Esophagus (tissue), 2 donors: ENCODE results near the gene CLDN4. TPM values are rescaled to one million over a fixed set of nuclear protein-coding genes. Genes with fewer than 3 reads are reported as not detected.
"Not testable (repeated sequence)": the region's sequence is repeated elsewhere in the genome, so short reads cannot be mapped to it uniquely, and the experiment has no call there.

Experiments used
- H3K27ac ChIP-seq, 2 donors: one replicate each; pipeline ENCODE4 v1.5.1; 2013; ENCODE audit warnings: low read depth in 2 of 2, mild to moderate bottlenecking in 2 of 2, inconsistent platforms in 1 of 2, low read length in 1 of 2, moderate library complexity in 1 of 2
- H3K27me3 ChIP-seq, 2 donors: one replicate each; pipeline ENCODE4 v1.6.1; 2013; ENCODE audit warnings: low read length in 2 of 2, control low read depth in 1 of 2, mild to moderate bottlenecking in 1 of 2; ENCODE audit not compliant: insufficient read depth in 2 of 2, control insufficient read depth in 1 of 2
- H3K36me3 ChIP-seq, 2 donors: one replicate each; pipeline ENCODE4 v1.6.1; 2013; ENCODE audit warnings: low read length in 1 of 2; ENCODE audit not compliant: control insufficient read depth in 2 of 2, insufficient read depth in 2 of 2
- H3K4me1 ChIP-seq, 2 donors: one replicate each; pipeline ENCODE4 v1.6.1; 2013; ENCODE audit warnings: low read length in 1 of 2; ENCODE audit not compliant: control insufficient read depth in 2 of 2, insufficient read depth in 2 of 2
- H3K4me3 ChIP-seq, 2 donors: one replicate each; pipeline ENCODE4 v1.5.1; 2013; ENCODE audit warnings: low read length in 2 of 2, mild to moderate bottlenecking in 2 of 2, low read depth in 1 of 2, moderate library complexity in 1 of 2
- H3K9me3 ChIP-seq, 2 donors: one replicate each; pipeline ENCODE4 v1.6.1; 2013; ENCODE audit warnings: mild to moderate bottlenecking in 2 of 2, low read depth in 1 of 2, low read length in 1 of 2, moderate library complexity in 1 of 2; ENCODE audit not compliant: control insufficient read depth in 2 of 2, insufficient read depth in 1 of 2
- WGBS, 2 donors: extraction: QIAGEN DNeasy Blood & Tissue Kit; methylation state at CpG; one replicate each; pipeline ENCODE4 v1.1.7; 2013; 5-methylcytosine and 5-hydroxymethylcytosine counted together
- polyA plus RNA-seq, 2 donors: library from polyadenylated mRNA; stranded (reverse); fragments of 200-250 nt; gene quantifications; one replicate each; pipeline ENCODE4 v1.2.3, GENCODE V29; 2013
- donor health status: healthy with polysubstance abuse.
- donor health status: Bipolar disorder and iron deficiency.

CLDN4 gene
- polyA plus RNA-seq, 2 donors, result 124 to 233 TPM

GRCh38 chr7:73839743-73840714 is 9.2 kb downstream of the CLDN4 start:
- Histone ChIP-seq H3K4me1 (peaks cover 0 to 13% of the 10 kb centered on the region in 2 donors), H3K27me3 (no peaks in the 10 kb centered on the region), H3K36me3 (no peaks in the 10 kb centered on the region), H3K27ac (no peak overlapping the region), H3K9me3 (no peaks in the 10 kb centered on the region), H3K4me3 (no peak overlapping the region)
- WGBS, 2 donors, result 89 to 92% methylated on average over 20 to 22 of the region's 22 CpGs

- Histone ChIP-seq H3K27ac (no peak overlapping the region), H3K27me3 (no peaks in the 10 kb centered on the region), H3K4me3 (no peak overlapping the region), H3K9me3 (no peaks in the 10 kb centered on the region), H3K4me1 (peaks cover 0 to 13% of the 10 kb centered on the region in 2 donors), H3K36me3 (no peaks in the 10 kb centered on the region)
- 93% methylated on average over 16 of the region's 16 CpGs for WGBS, 2 donors
Measured at GRCh38 chr7:73840715-73841379, 10.1 kb downstream of the CLDN4 start.

DNA sequence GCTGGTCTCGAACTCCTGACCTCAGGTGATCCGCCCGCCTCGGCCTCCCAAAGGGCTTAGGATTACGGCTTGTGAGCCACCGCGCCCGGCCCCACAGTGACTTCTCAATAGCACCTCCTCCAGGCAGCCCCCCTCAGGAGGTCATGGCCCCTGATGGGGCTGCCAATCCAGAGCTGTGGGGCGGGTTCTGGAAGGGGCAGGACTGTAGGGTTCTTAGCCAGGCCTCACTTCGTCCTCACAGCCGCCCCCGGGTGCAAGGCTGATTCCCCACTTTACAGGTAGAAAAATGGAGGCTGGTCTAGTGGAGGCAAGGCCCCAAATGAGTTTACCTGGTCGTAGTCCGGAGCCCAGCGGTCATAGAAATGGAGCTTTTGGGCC is 10.9 kb downstream of the CLDN4 start:
- Histone ChIP-seq H3K4me3 (peak overlapping the region; percentile 46 to 68), H3K27ac (no peak overlapping the region), H3K36me3 (no peaks in the 10 kb centered on the region), H3K4me1 (peaks cover 0 to 13% of the 10 kb centered on the region in 2 donors), H3K27me3 (no peaks in the 10 kb centered on the region), H3K9me3 (no peaks in the 10 kb centered on the region)
- 49 to 59% methylated on average over 15 of the region's 15 CpGs for WGBS, 2 donors

DNA sequence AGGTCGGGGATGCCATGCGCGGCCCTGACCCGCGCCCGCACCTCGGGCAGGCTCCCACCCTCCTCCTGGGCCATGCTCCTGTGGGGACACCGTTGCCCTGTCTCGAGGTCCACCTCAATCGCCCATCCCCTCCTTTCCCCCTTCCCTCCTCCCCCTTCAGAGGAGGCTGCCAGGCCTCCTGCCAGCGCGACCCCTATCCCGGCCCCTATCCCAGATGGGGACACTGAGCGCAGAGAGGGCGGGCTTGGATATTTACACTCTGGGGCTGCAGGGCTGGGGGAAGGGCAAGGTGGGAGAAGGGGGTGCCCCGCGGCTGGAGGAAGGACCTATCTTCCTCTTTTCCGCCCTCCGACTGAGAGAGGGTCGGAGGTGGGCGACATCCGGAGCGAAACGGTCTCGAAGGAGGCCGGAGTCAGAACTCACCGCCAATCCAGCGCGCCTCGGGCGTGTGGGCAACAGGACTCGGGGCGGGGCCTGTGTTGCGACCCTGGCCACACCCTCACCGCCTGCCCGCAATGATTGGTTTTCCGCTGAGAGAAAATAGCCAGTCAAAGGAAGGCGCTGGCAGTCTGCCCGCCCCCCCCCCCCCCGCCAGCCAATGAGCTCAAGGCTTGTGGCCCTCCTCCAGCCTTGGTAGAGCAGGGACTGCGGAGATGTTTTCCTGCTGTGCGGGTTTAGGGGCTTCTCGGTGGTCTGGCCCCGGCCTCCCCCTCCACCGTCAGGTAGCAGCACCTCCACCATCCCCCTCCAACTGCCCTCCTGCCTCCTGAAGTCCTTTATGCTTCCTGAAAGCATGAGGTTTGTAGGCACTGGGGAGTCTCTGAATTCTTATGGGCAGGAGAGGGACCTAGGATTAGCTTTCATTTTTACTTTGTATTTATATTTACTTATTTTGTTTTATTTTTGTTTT is 11.5 kb downstream of the CLDN4 start, which contains the start of gene METTL27:
Gene METTL27, minus strand, starts transcription at position 450 of the 910 bp plus-strand sequence. Its CDS starts 376 bp downstream, at position 74.
- no peaks in the 10 kb centered on the region for H3K27me3 ChIP-seq
- H3K4me3 ChIP-seq, result peak within 1 kb of the TSS; percentile 46 to 68
- H3K27ac ChIP-seq, result peak within 1 kb of the TSS; percentile 73
- WGBS, 2 donors, result 2 to 4% methylated on average over 30 to 44 of the region's 45 CpGs
- H3K4me1 ChIP-seq, result peaks cover 0 to 13% of the 10 kb centered on the region in 2 donors
- no peaks in the 10 kb centered on the region for H3K9me3 ChIP-seq
- no peaks in the 10 kb centered on the region for H3K36me3 ChIP-seq

DNA sequence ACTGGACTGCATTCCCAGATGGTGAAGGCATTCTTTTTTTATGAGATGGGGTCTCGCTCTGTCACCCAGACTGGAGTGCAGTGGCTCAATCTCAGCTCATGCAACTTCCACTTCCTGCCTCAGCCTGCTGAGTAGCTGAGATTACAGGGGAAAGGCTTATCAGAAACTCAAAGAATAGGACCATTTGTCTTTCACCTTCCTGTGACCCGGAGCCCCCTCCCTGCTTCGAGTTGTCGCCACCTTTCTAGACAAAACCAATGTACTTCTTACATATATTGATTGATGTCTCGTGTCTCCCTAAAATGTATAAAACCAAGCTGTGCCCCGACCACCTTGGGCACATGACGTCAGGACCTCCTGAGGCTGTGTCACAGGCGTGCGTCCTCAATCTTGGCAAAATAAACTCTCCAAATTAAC is 13.3 kb downstream of the CLDN4 start:
- WGBS, 2 donors, result 40 to 44% methylated on average over 9 of the region's 9 CpGs
- Histone ChIP-seq H3K4me3 (no peak overlapping the region), H3K36me3 (no peaks in the 10 kb centered on the region), H3K27ac (no peak overlapping the region), H3K9me3 (no peaks in the 10 kb centered on the region), H3K4me1 (peaks cover 0 to 6% of the 10 kb centered on the region in 2 donors), H3K27me3 (no peaks in the 10 kb centered on the region)

GRCh38 chr7:73844848-73845460 is 14.2 kb downstream of the CLDN4 start:
- WGBS, 2 donors, result 72 to 77% methylated on average over 13 of the region's 13 CpGs
- Histone ChIP-seq H3K27ac (no peak overlapping the region), H3K36me3 (no peaks in the 10 kb centered on the region)

DNA sequence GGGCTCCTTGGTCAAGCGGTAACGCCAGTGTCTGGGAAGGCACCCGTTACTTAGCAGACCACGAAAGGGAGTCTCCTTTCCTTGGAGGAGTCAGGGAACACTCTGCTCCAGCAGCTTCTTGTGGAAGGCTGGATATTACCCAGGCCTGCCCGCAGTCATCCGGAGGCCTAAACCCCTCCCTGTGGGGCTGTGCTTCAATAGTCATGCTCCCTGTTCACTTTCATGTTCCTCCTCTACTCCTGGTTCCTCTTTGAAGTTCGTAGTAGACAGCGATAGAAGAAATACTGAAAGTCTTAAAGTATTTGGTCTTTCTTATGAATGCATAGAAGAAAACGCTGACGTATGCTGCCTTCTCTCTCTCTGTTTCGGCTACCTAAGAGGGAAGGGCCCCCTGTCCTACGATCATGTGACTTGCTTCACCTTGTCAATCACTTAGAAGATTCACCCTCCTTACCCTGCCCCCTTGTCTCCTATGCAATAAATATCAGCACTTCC is 15.0 kb downstream of the CLDN4 start:
- not testable (repeated sequence) for H3K9me3 ChIP-seq, H3K4me3 ChIP-seq, H3K36me3 ChIP-seq, H3K4me1 ChIP-seq, H3K27ac ChIP-seq, H3K27me3 ChIP-seq
- WGBS, 2 donors, result 67 to 76% methylated on average over 12 of the region's 12 CpGs

More at GRCh38 chr7:73844848-73845460, 14.2 kb downstream of the CLDN4 start:
- Histone ChIP-seq H3K9me3 (no peaks in the 10 kb centered on the region), H3K4me3 (no peak overlapping the region), H3K4me1 (peaks cover 0 to 6% of the 10 kb centered on the region in 2 donors), H3K27me3 (no peaks in the 10 kb centered on the region)

- H3K4me3 ChIP-seq, result no peak overlapping the region
- no peaks in the 10 kb centered on the region for H3K27me3 ChIP-seq
- H3K9me3 ChIP-seq, result no peaks in the 10 kb centered on the region
- H3K27ac ChIP-seq, result no peak overlapping the region
- peaks cover 0 to 3% of the 10 kb centered on the region in 2 donors for H3K4me1 ChIP-seq
- H3K36me3 ChIP-seq, result no peaks in the 10 kb centered on the region
- WGBS, 2 donors, result 86 to 90% methylated on average over 10 of the region's 10 CpGs
Measured at GRCh38 chr7:73847941-73848723, 17.3 kb downstream of the CLDN4 start.
